GM12801 (cell line): ENCODE data around the gene POLR3A.

Experiments used
- CTCF ChIP-seq: IDR thresholded peaks from one replicate; pipeline ENCODE4 v1.5.1; 2011; ENCODE audit warnings: control low read depth; ENCODE audit not compliant: insufficient read length; ENCODE audit errors: extremely low read depth

POLR3A gene

DNA sequence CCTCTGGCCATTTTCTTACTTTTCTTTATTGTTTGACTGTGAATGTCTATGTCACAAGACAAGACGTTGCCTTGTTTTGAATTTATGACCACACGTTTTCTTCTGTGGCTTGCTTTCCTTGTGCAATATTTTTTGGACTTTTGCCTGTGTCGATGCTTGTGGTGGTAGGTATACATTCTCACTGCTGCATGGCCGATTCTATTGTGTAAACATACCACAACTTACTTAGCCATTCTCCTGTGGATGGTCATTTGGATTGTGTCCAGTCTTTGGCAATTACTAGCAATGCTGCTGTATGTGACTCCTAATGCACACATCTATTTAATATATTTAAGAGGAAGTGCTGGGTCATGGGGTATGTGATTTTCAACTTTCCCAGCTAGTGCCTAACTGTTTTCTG lies 84.8 kb downstream of the POLR3A start:
- no peak for TF ChIP-seq CTCF

DNA sequence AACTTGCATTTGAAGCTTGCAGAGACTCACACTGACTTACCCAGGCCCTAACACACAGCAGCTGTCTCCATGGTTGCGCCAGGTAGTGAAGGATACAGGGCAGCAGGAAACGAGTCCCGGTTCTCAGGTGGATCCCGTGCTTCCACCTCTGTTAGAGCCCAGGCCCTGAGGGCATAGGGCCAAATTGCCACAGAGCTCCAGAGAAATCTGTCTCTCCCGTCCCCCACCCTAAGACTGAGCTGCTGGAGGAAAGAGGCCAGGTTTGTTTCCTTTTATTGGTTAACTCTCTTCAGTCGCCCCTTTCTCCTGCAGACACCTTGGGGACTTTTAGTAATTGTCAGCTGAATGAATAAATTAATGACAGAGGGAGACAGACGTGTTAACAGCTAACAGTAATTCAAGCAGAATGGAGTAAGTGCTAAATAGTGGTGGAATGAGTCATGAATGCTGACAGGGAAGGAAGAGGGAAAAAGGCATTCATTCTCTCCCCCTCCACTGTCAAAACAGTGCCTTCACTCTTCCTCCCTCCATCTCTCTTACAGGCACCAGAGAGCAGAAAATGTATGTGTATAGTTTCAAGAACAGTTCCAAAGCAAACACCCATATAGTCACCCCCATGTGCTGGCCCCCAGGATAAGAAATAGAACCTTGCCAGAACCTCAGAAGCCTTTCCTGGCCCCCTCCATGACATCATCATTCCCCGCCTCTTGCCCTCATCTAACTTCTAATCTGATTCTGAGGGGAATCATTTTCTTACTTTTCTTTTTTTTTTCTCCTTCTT lies 86.0 kb downstream of the POLR3A start:
- TF ChIP-seq CTCF: no peak

DNA sequence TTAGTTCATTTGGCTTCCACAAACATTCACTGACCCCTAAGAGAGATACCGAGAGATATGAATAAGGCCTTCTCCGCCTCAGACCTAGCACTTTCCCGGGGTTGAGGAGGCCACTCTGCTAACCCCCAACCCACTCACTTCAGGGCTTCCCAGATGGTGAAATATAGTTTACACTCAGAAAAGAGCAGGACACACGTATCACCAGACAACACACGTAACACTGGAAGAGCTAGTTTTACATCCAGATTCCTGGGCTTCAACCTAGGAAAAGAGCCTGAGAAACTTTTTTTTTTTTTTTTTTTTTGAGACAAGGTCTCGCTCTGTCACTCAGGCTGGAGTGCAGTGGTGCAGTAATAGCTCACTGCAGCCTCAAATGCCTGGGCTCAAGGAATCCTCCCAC lies 87.5 kb downstream of the POLR3A start:
- TF ChIP-seq CTCF: no peak

DNA sequence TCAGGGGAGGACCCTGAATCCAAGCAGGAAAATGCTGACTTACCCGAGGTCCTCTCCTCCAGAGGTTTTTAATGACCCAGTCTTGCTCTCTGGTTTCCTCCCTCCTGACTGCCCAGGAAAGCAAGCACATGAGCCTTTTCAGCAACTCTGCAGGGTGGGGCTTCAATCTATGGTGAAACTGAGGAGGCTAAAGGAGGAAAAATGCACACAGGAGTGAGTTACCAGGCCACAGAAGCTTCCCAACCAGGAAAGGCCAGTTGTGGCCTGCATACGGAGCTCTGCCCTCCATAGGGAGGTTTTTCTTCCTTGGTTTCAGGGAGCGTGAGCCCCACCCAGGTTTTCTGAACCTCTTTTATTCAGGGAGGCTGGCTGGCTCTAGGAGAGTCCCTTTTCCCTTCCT lies 88.7 kb downstream of the POLR3A start:
- no peak for TF ChIP-seq CTCF

DNA sequence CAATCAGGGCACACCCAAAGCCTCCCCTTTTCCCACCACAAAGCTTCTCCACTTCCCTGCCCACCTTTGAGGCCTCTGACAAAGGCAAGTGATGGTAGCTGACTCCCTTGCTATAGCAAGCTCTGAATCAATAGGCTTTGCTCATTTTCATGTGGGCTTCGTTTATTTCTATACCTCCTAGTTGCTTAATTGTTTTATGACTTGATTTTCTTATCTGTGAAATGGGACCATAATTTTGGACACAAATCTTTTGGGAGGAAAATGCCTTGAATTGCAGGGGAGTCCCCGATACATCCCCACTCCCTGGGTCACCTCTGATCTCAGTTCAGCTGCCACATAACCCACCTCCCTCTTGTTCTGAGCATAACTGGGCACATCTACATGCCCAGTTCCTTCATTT lies 89.1 kb downstream of the POLR3A start:
- no peak for TF ChIP-seq CTCF

- TF ChIP-seq CTCF: no peak
Measured at GRCh38 chr10:77939561-77940001, 89.7 kb downstream of the POLR3A start.

GRCh38 chr10:77936697-77937567 lies 92.4 kb downstream of the POLR3A start:
- TF ChIP-seq CTCF: no peak
